Measurements from ENCODE around the gene GNGT2. TPM values are rescaled to one million over a fixed set of nuclear protein-coding genes. Genes with fewer than 3 reads are reported as not detected.
A peak's percentile ranks its signal among the peaks of the same experiment; 100 is the strongest.
"Not testable (repeated sequence)": the region's sequence is repeated elsewhere in the genome, so short reads cannot be mapped to it uniquely, and the experiment has no call there.

GNGT2 gene
- total and polyA plus RNA-seq, 8 donors = 0.23 to 2.2 (median 0.79) TPM

- FAIRE-seq = no peak
- WGBS, 2 donors = 58 to 92% methylated on average over 5 of the region's 5 CpGs
- H3K27ac ChIP-seq = no peak overlapping the region
Observed at GRCh38 chr17:49183341-49183740, 27.0 kb downstream of the GNGT2 start.

DNA sequence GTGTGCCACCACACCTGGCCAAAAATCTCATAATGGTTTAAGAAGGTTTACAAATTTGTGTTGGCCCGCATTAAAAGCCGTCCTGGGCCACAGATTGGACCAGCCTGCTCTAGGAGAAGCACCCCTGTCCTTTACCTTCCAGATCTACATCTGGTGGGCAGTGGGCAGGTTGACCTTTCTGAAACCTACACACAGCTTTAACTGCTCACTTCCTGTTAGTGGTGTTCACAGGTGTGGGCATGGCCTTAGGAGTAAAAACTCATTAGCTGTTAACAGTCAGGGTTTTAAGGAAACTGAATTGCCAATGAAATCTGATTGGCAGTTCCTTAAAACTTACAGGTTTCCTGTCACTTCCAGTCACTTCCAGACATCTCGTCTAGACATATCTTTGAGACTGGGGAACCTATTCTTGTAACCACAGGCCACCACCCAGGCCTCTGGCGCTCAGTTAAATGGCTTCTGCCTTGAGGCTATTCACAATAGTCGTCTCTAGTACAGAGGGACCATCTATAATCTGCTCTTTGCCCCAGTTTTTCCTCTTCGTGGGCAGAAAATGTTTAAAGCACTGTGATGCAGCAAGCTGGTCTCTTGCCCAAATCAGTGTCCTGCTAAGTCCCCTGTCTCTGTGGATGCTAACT lies 29.3 kb downstream of the GNGT2 start:
- FAIRE-seq = no peak
- intact Hi-C loops (cut with DNase I) = no loop called here
- Histone ChIP-seq H3K27me3 (no peaks in the 10 kb centered on the region), H3K36me3 (no peaks in the 10 kb centered on the region), H3K27ac (no peak overlapping the region), H3K4me1 (no peaks in the 10 kb centered on the region), H3K4me3 (no peak overlapping the region), H3K9me3 (no peaks in the 10 kb centered on the region)
- WGBS, 2 donors = 77 to 78% methylated on average over 6 of the region's 6 CpGs
- DNase-seq = no peak
- TF ChIP-seq, protein P1, sequence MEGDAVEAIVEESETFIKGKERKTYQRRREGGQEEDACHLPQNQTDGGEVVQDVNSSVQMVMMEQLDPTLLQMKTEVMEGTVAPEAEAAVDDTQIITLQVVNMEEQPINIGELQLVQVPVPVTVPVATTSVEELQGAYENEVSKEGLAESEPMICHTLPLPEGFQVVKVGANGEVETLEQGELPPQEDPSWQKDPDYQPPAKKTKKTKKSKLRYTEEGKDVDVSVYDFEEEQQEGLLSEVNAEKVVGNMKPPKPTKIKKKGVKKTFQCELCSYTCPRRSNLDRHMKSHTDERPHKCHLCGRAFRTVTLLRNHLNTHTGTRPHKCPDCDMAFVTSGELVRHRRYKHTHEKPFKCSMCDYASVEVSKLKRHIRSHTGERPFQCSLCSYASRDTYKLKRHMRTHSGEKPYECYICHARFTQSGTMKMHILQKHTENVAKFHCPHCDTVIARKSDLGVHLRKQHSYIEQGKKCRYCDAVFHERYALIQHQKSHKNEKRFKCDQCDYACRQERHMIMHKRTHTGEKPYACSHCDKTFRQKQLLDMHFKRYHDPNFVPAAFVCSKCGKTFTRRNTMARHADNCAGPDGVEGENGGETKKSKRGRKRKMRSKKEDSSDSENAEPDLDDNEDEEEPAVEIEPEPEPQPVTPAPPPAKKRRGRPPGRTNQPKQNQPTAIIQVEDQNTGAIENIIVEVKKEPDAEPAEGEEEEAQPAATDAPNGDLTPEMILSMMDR (IDR thresholded peaks at IDR 0.05) = no peak
- no peak for ATAC-seq

More at GRCh38 chr17:49183341-49183740, 27.0 kb downstream of the GNGT2 start:
- intact Hi-C loops (cut with DNase I) = no loop called here
- TF ChIP-seq, protein P1 (IDR thresholded peaks at IDR 0.05) = no peak
- H3K4me1 ChIP-seq = no peaks in the 10 kb centered on the region
- H3K4me3 ChIP-seq = no peak overlapping the region
- no peak for ATAC-seq
- no peaks in the 10 kb centered on the region for H3K27me3 ChIP-seq
- H3K9me3 ChIP-seq = no peaks in the 10 kb centered on the region
- H3K36me3 ChIP-seq = no peaks in the 10 kb centered on the region
- DNase-seq = no peak

DNA sequence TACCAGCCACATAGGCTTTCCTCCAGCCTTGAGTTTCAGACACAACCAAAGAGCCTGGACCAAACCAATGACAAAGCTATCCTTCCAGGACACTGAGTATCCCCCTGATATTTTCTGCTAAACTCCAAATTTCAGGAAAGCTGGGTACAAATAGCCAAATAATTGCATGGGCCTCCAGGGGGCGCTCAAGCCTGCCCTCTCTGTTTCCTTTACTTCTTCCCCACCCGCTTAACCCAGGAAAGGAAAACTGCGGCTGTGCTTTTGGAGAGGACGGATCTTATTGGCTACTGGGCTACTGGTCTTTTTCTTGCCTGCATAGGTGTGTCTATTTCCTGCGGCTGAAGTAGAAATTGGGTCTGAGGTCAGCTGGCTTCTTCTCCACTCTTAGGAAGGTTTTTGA lies 30.1 kb downstream of the GNGT2 start:
- no peaks in the 10 kb centered on the region for H3K36me3 ChIP-seq
- no peak for FAIRE-seq
- H3K9me3 ChIP-seq = no peaks in the 10 kb centered on the region
- H3K27ac ChIP-seq = no peak overlapping the region
- H3K4me1 ChIP-seq = no peaks in the 10 kb centered on the region
- ATAC-seq = peak; percentile 48 to 92 (median 80)
- WGBS, 2 donors = 13 to 17% methylated on average over 5 of the region's 5 CpGs
- no peaks in the 10 kb centered on the region for H3K27me3 ChIP-seq
- TF ChIP-seq, protein P1 (IDR thresholded peaks at IDR 0.05) = peak; percentile 40 to 64 (median 57)
- DNase-seq = peak in 5 of 6 donors; percentile 21 to 82 (median 53)
- no peak overlapping the region for H3K4me3 ChIP-seq
- intact Hi-C loops (cut with DNase I) = no loop called here

DNA sequence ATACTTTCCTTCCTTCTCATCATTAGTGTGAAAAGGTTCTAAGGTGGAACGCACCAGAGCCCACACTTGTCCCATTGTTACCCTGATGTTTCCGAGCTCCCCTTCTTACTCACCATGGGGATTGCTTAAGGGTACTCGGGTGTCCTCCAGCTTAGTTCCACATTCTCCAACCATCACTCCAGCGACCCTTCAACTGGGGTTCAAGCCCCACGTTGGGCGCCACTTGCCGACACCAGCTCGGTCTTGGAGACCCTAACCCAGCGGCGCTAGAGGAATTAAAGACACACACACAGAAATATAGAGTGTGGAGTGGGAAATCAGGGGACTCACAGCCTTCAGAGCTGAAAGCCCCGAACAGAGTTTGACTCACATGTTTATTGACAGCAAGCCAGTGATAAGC lies 34.4 kb downstream of the GNGT2 start:
- H3K4me1 ChIP-seq; FAIRE-seq; H3K27me3 ChIP-seq; DNase-seq; H3K4me3 ChIP-seq; H3K9me3 ChIP-seq; H3K27ac ChIP-seq; H3K36me3 ChIP-seq; intact Hi-C loops (cut with DNase I); ATAC-seq: not testable (repeated sequence)
- 79 to 83% methylated on average over 11 of the region's 11 CpGs for WGBS, 2 donors

GRCh38 chr17:49170711-49171110 lies 39.7 kb downstream of the GNGT2 start:
- H3K27me3 ChIP-seq; H3K9me3 ChIP-seq; H3K4me3 ChIP-seq; intact Hi-C loops (cut with DNase I); ATAC-seq; H3K27ac ChIP-seq; H3K4me1 ChIP-seq; H3K36me3 ChIP-seq; DNase-seq; FAIRE-seq: not testable (repeated sequence)
- WGBS, 2 donors = 56 to 74% methylated on average over 3 of the region's 3 CpGs

GRCh38 chr17:49170216-49170615 lies 40.2 kb downstream of the GNGT2 start:
- ATAC-seq = no peak
- no peak overlapping the region for H3K4me3 ChIP-seq
- intact Hi-C loops (cut with DNase I) = no loop called here

More at GRCh38 chr17:49170216-49170615, 40.2 kb downstream of the GNGT2 start:
- no peak for FAIRE-seq
- TF ChIP-seq, protein P1 (IDR thresholded peaks at IDR 0.05) = no peak
- no peak for DNase-seq
- Histone ChIP-seq H3K27ac (no peak overlapping the region), H3K36me3 (no peaks in the 10 kb centered on the region), H3K27me3 (peaks cover 0 to 4% (median 0%) of the 10 kb centered on the region in 4 donors), H3K4me1 (no peaks in the 10 kb centered on the region), H3K9me3 (no peaks in the 10 kb centered on the region)
- WGBS, 2 donors = 47 to 65% methylated on average over 2 of the region's 2 CpGs
